ENCODE results near the gene CDH5.

CDH5 gene

GRCh38 chr16:66395806-66396555 is 29.5 kb downstream of the CDH5 start:
- no peak for DNase-seq

- DNase-seq, result no peak
Observed at GRCh38 chr16:66397736-66398433, 31.4 kb downstream of the CDH5 start.

GRCh38 chr16:66399031-66399430 is 32.5 kb downstream of the CDH5 start:
- DNase-seq, result no peak

- DNase-seq, result no peak
Observed at GRCh38 chr16:66399930-66400329, 33.4 kb downstream of the CDH5 start.

GRCh38 chr16:66400503-66401380 is 34.3 kb downstream of the CDH5 start:
- no peak for DNase-seq

- DNase-seq, result no peak
Observed at GRCh38 chr16:66401610-66402009, 35.1 kb downstream of the CDH5 start.

GRCh38 chr16:66402166-66402565 is 35.7 kb downstream of the CDH5 start:
- no peak for DNase-seq

- DNase-seq, result no peak
Observed at GRCh38 chr16:66402591-66403230, 36.2 kb downstream of the CDH5 start.

GRCh38 chr16:66403531-66404145 is 37.1 kb downstream of the CDH5 start:
- no peak for DNase-seq

GRCh38 chr16:66405057-66405783 is 38.7 kb downstream of the CDH5 start:
- no peak for DNase-seq

GRCh38 chr16:66406534-66407221 is 40.2 kb downstream of the CDH5 start:
- DNase-seq, result peak; percentile 47

GRCh38 chr16:66408163-66409048 is 41.9 kb downstream of the CDH5 start:
- no peak for DNase-seq

GRCh38 chr16:66409156-66409555 is 42.7 kb downstream of the CDH5 start:
- no peak for DNase-seq

GRCh38 chr16:66412182-66412581 is 45.7 kb downstream of the CDH5 start:
- DNase-seq, result no peak

- DNase-seq, result no peak
Observed at GRCh38 chr16:66414891-66415290, 48.4 kb downstream of the CDH5 start.

- no peak for DNase-seq
Observed at GRCh38 chr16:66416136-66416535, 49.6 kb downstream of the CDH5 start.

GRCh38 chr16:66416939-66417700 is 50.6 kb downstream of the CDH5 start:
- DNase-seq, result no peak

GRCh38 chr16:66418165-66418962 is 51.9 kb downstream of the CDH5 start:
- no peak for DNase-seq
